ENCODE results near the gene CCDC7. TPM values are rescaled to one million over a fixed set of nuclear protein-coding genes. Genes with fewer than 3 reads are reported as not detected.
"Not testable (repeated sequence)": the region's sequence is repeated elsewhere in the genome, so short reads cannot be mapped to it uniquely, and the experiment has no call there.

CCDC7 gene
- polyA plus RNA-seq, 6 donors from 2014 or later = 3.8 to 14.4 (median 5.8) TPM; not detected in 1

- ATAC-seq (ENCODE audit: low read depth in 2 of 2) = no peak
- no peaks in the 10 kb centered on the region for H3K36me3 Mint-ChIP-seq
- H3K4me1 Mint-ChIP-seq = peaks cover 0 to 2% (median 0%) of the 10 kb centered on the region in 3 donors
- H3K27me3 Mint-ChIP-seq = no peaks in the 10 kb centered on the region
- DNase-seq = no peak
- no peak overlapping the region for H3K4me3 Mint-ChIP-seq
- no peak overlapping the region for H3K27ac Mint-ChIP-seq
- H3K9me3 Mint-ChIP-seq = no peaks in the 10 kb centered on the region
These were observed 445.3 kb downstream of the CCDC7 start for GRCh38 chr10:32891261-32891660.

GRCh38 chr10:32893434-32893833, 447.5 kb downstream of the CCDC7 start:
- ATAC-seq (ENCODE audit: low read depth in 2 of 2) (no peak), DNase-seq (no peak)
- Mint-ChIP-seq H3K27me3 (no peaks in the 10 kb centered on the region), H3K4me3 (no peak overlapping the region), H3K36me3 (peaks cover 0 to 15% of the 10 kb centered on the region in 2 donors), H3K27ac (no peak overlapping the region), H3K9me3 (no peaks in the 10 kb centered on the region), H3K4me1 (peaks cover 0 to 2% (median 0%) of the 10 kb centered on the region in 3 donors)

- no peaks in the 10 kb centered on the region for H3K27me3 Mint-ChIP-seq
- no peak for ATAC-seq (ENCODE audit: low read depth in 2 of 2)
- H3K36me3 Mint-ChIP-seq = peaks cover 0 to 15% of the 10 kb centered on the region in 2 donors
- no peaks in the 10 kb centered on the region for H3K9me3 Mint-ChIP-seq
- DNase-seq = no peak
- H3K27ac Mint-ChIP-seq = no peak overlapping the region
- H3K4me1 Mint-ChIP-seq = peaks cover 0 to 2% (median 0%) of the 10 kb centered on the region in 3 donors
- H3K4me3 Mint-ChIP-seq = no peak overlapping the region
These were observed 448.1 kb downstream of the CCDC7 start for GRCh38 chr10:32893916-32894664.

GRCh38 chr10:32895200-32895968, 449.4 kb downstream of the CCDC7 start:
- not testable (repeated sequence) for ATAC-seq (ENCODE audit: low read depth in 2 of 2); H3K4me1 Mint-ChIP-seq; H3K27me3 Mint-ChIP-seq; H3K9me3 Mint-ChIP-seq; H3K4me3 Mint-ChIP-seq; DNase-seq
- Mint-ChIP-seq H3K27ac (peak overlapping the region in 2 of 6 donors; percentile 22 to 78), H3K36me3 (peaks cover 0 to 22% of the 10 kb centered on the region in 2 donors)

DNA sequence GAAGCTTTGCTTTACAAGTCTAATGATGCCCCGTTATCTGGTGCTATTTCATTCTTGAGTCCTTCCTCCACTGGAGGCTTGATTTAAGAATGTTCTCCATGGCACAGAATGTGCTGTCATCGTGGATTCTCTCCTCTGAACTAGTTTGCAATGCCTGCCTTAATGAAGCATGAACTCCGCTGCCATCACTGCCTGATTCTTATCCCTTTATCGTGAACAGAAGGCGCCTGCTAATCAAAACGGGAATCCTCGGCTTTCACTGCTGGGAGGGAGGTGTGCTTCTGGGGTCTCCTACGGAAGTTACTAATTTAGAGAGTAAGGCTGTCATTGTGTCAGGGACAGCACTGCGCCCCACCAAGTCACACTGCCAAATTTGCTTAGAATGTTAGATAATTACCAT, 455.9 kb downstream of the CCDC7 start:
- DNase-seq (no peak), ATAC-seq (ENCODE audit: low read depth in 2 of 2) (no peak)
- H3K36me3 Mint-ChIP-seq = peaks cover 0 to 32% of the 10 kb centered on the region in 2 donors
- no peaks in the 10 kb centered on the region for H3K4me1 Mint-ChIP-seq
- no peak overlapping the region for H3K27ac Mint-ChIP-seq
- no peaks in the 10 kb centered on the region for H3K9me3 Mint-ChIP-seq
- H3K27me3 Mint-ChIP-seq = no peaks in the 10 kb centered on the region
- H3K4me3 Mint-ChIP-seq = no peak overlapping the region

- no peaks in the 10 kb centered on the region for H3K9me3 Mint-ChIP-seq
- H3K36me3 Mint-ChIP-seq = peaks cover 0 to 23% of the 10 kb centered on the region in 2 donors
- H3K27me3 Mint-ChIP-seq = no peaks in the 10 kb centered on the region
- no peak for DNase-seq
- no peaks in the 10 kb centered on the region for H3K4me1 Mint-ChIP-seq
- no peak overlapping the region for H3K4me3 Mint-ChIP-seq
- H3K27ac Mint-ChIP-seq = no peak overlapping the region
- no peak for ATAC-seq (ENCODE audit: low read depth in 2 of 2)
These were observed 459.5 kb downstream of the CCDC7 start for GRCh38 chr10:32905466-32905865.

GRCh38 chr10:32906595-32906994, 460.7 kb downstream of the CCDC7 start:
- no peaks in the 10 kb centered on the region for H3K27me3 Mint-ChIP-seq
- H3K36me3 Mint-ChIP-seq = peaks cover 3 to 28% of the 10 kb centered on the region in 2 donors
- ATAC-seq (ENCODE audit: low read depth in 2 of 2) = no peak

GRCh38 chr10:32909456-32909855, 463.5 kb downstream of the CCDC7 start:
- ATAC-seq (ENCODE audit: low read depth in 2 of 2) = no peak
- peaks cover 0 to 4% (median 0%) of the 10 kb centered on the region in 3 donors for H3K4me1 Mint-ChIP-seq
- H3K4me3 Mint-ChIP-seq = no peak overlapping the region
- peaks cover 25 to 40% of the 10 kb centered on the region in 2 donors for H3K36me3 Mint-ChIP-seq
- no peak for DNase-seq
- no peak overlapping the region for H3K27ac Mint-ChIP-seq
- H3K27me3 Mint-ChIP-seq = no peaks in the 10 kb centered on the region
- no peaks in the 10 kb centered on the region for H3K9me3 Mint-ChIP-seq

More at GRCh38 chr10:32906595-32906994, 460.7 kb downstream of the CCDC7 start:
- Mint-ChIP-seq H3K27ac (peak overlapping the region in 1 of 6 donors; percentile 41), H3K4me3 (no peak overlapping the region), H3K9me3 (no peaks in the 10 kb centered on the region), H3K4me1 (no peaks in the 10 kb centered on the region)
- DNase-seq = no peak

DNA sequence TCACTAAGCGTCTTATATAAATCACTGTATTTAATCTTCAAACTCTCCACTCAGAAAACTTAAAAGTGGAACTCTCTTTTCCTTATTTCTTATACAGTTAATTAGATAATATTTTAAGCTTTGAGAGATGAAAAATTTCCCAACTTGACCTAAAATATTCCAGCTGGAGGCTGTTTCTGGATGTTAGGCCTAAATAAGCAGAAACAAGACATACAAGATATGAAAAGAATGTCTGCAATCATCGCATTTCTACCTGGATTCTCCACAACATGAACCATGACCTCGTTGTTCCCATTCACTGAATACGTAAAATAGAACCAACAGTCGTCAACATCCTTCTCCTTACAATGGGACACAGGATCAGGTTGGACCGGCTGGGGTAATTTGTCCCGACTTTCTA, 464.0 kb downstream of the CCDC7 start:
- H3K4me1 Mint-ChIP-seq; H3K9me3 Mint-ChIP-seq; ATAC-seq (ENCODE audit: low read depth in 2 of 2); DNase-seq; H3K27me3 Mint-ChIP-seq; H3K27ac Mint-ChIP-seq; H3K4me3 Mint-ChIP-seq: not testable (repeated sequence)
- H3K36me3 Mint-ChIP-seq = peaks cover 30 to 41% of the 10 kb centered on the region in 2 donors

DNA sequence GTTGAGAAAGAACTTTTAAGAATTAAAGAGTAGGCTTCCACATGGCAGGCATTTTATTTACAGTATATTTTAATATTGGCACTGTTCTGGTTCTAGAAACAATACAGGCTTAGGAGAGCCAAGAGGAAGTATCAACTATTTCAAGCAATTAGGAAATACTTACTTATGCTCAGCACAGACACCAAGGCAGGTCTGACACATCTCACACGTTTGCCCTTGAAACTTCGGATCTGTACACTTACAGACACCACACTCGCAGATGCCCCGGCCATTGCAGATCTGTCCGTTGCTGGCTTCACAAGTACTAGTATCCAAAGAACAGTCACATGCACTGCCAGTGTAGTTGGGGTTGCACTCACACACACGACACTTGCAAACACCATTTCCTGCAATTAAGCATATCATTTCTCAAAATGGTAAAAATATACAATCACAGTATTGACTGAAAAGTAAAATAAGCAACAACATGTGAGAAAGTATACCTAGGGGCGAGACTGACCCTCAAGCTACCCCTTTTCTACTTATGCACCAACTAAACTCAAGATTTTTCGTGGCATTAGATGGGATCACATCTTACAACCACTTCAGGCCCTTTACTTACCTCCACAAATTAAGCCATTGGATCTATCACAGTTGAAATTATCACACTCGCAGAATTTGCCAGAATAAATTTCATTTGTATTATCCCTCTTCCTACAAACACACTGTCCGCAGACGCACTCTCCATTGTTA, 465.5 kb downstream of the CCDC7 start:
- no peak for ATAC-seq (ENCODE audit: low read depth in 2 of 2)
- Mint-ChIP-seq H3K4me1 (peaks cover 0 to 4% (median 0%) of the 10 kb centered on the region in 3 donors), H3K36me3 (peaks cover 39 to 47% of the 10 kb centered on the region in 2 donors), H3K27me3 (no peaks in the 10 kb centered on the region), H3K4me3 (no peak overlapping the region), H3K27ac (peak overlapping the region in 1 of 6 donors; percentile 53), H3K9me3 (peaks cover 0 to 3% (median 0%) of the 10 kb centered on the region in 7 donors)
- no peak for DNase-seq

DNA sequence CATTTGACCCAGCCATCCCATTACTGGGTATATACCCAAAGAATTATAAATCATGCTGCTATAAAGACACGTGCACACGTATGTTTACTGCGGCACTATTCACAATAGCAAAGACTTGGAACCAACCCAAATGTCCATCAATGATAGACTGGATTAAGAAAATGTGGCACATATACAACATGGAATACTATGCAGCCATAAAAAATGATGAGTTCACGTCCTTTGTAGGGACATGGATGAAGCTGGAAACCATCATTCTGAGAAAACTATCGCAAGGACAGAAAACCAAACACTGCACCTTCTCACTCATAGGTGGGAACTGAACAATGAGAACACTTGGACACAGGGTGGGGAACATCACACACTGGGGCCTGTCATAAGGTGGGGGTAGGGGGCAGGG, 471.9 kb downstream of the CCDC7 start:
- not testable (repeated sequence) for ATAC-seq (ENCODE audit: low read depth in 2 of 2); DNase-seq; H3K9me3 Mint-ChIP-seq; H3K27me3 Mint-ChIP-seq; H3K4me3 Mint-ChIP-seq; H3K4me1 Mint-ChIP-seq; H3K27ac Mint-ChIP-seq
- H3K36me3 Mint-ChIP-seq = peaks cover 45 to 46% of the 10 kb centered on the region in 2 donors

DNA sequence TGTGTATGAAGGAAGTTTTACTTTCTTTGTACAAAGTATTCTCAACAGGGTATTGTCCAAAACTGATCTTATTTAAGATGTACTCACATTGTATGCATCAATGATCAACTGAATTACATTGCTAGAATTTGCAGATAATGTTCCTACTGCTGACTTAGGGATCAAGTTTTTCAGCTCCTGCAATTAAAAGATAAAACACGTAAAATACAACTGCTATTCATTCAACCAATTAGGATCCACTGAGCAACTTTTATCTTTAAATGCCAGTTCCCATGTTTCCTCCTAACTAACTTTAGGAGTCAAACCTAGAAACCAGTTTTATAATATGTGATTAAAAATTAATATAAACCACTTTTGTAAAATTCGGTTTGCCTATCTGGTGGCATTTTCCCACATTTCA, 476.2 kb downstream of the CCDC7 start:
- Mint-ChIP-seq H3K36me3 (peaks cover 35 to 36% of the 10 kb centered on the region in 2 donors), H3K4me1 (peaks cover 0 to 4% (median 0%) of the 10 kb centered on the region in 3 donors), H3K4me3 (no peak overlapping the region), H3K9me3 (peaks cover 0 to 2% (median 0%) of the 10 kb centered on the region in 7 donors), H3K27me3 (no peaks in the 10 kb centered on the region), H3K27ac (no peak overlapping the region)
- ATAC-seq (ENCODE audit: low read depth in 2 of 2) = no peak
- no peak for DNase-seq

- no peak overlapping the region for H3K27ac Mint-ChIP-seq
- H3K9me3 Mint-ChIP-seq = no peaks in the 10 kb centered on the region
- H3K4me1 Mint-ChIP-seq = peaks cover 0 to 4% (median 0%) of the 10 kb centered on the region in 3 donors
- no peak for ATAC-seq (ENCODE audit: low read depth in 2 of 2)
- no peaks in the 10 kb centered on the region for H3K27me3 Mint-ChIP-seq
- H3K4me3 Mint-ChIP-seq = no peak overlapping the region
- peaks cover 35 to 41% of the 10 kb centered on the region in 2 donors for H3K36me3 Mint-ChIP-seq
- DNase-seq = no peak
These were observed 477.2 kb downstream of the CCDC7 start for GRCh38 chr10:32923134-32923533.

Data from naive B cell (primary cell).